Adrenal gland (tissue), 5 donors: Measurements from ENCODE around the gene SPATC1L.

Experiments
- POLR2A ChIP-seq, 2 donors: fragments of 450-650 bp; IDR thresholded peaks; one replicate each; pipeline ENCODE4 v1.6.1; 2017; ENCODE audit warnings: antibody characterized with exemption in 2 of 2, mild to moderate bottlenecking in 2 of 2, moderate library complexity in 1 of 2
- TF ChIP-seq, protein P1 (sequence below), 6 experiments: fragments of 450-650 bp in 4 of 6; fragments of 200-600 bp in 2 of 6; sonication (generic) in 1 of 6; IDR thresholded peaks; 1 replicate in 5 of 6; 2 replicates in 1 of 6; pipeline versions ENCODE4 v1.5.1 to v1.8.0; 2016 to 2021; ENCODE audit warnings: antibody characterized with exemption in 6 of 6, mild to moderate bottlenecking in 2 of 6, moderate library complexity in 1 of 6
- donor health status: DM: no; HTN: no; CAD: no.

DNA sequence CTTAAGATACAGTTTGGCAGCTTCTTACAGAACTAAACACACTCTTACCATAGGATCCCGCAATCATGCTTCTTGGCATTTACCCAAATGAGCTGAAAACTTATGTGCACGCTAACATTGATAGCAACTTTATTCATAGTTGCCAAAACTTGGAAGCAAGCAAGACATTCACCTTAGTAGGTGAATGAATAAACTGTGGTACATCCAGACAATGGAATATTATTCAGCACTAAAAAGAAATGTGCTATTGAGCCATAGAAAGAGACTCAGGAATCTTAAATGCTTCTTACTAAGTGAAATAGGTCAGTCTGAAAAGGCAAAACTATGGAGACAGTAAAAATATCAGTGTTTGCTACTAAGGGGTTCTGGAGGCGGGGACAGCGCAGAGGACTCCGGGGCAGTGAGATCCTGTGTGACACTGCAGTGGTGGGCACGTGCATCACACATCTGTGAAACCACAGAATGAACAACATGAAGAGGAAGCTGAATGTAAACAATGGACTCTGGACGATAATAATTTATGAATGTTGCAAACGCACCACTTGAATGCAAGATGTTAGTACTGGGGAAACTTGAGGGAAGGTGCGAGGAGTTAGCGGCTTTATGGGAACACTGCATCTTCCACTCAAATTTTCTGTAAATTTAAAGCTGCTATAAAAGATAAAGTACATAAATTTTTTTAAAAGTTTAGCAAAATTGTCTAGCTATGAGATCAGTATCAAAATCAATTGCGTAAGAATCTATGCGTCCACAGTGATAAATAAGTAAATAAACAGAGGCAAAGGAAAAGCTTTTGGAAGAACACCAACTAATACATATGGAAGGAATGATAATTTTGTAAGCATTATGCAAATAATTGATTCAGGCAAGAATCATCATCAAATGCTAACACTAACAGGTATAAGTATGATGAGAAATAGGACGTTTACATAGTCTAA is 15.4 kb upstream of the SPATC1L start:
- TF ChIP-seq, protein P1, sequence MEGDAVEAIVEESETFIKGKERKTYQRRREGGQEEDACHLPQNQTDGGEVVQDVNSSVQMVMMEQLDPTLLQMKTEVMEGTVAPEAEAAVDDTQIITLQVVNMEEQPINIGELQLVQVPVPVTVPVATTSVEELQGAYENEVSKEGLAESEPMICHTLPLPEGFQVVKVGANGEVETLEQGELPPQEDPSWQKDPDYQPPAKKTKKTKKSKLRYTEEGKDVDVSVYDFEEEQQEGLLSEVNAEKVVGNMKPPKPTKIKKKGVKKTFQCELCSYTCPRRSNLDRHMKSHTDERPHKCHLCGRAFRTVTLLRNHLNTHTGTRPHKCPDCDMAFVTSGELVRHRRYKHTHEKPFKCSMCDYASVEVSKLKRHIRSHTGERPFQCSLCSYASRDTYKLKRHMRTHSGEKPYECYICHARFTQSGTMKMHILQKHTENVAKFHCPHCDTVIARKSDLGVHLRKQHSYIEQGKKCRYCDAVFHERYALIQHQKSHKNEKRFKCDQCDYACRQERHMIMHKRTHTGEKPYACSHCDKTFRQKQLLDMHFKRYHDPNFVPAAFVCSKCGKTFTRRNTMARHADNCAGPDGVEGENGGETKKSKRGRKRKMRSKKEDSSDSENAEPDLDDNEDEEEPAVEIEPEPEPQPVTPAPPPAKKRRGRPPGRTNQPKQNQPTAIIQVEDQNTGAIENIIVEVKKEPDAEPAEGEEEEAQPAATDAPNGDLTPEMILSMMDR (IDR thresholded peaks at IDR 0.05) = no peak
- no peak for TF ChIP-seq POLR2A (IDR thresholded peaks at IDR 0.05)
